ENCODE measurements around the gene MTURN. TPM values are rescaled to one million over a fixed set of nuclear protein-coding genes. Genes with fewer than 3 reads are reported as not detected.

Gene MTURN
- 24.4 and 27.3 TPM in 2 replicates for total RNA-seq

DNA sequence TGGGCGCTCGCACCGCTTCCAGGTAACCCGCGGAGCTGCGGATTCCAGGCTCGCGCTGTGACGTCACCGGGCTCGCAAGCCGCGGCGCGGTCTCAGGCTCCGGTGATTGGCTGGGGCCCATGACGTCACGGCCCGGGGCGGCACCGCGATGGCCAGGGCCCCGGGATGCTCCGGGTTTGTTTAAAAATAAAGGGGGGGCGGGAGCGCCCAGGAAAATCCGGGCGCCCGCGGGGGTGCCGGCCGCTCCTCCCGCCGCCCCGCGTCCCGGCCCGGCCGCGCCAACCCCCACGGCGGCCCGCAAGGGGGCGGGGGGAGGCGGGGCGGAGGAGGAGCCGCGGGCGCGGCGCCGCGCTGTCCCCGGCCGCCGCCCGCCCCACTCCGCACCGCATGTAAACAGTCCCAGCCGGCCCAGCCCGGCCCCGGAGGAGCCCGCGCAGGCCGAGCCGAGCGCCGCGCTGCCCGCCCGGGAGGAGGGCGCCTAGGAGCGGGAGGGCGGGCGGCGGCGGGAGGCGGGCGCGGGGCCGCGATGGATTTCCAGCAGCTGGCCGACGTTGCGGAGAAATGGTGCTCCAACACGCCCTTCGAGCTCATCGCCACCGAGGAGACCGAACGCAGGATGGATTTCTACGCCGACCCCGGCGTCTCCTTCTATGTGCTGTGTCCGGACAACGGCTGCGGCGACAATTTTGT, at the start of gene MTURN:
Gene MTURN (plus strand): TSS at position 376 of the 690 bp plus-strand sequence. CDS start 151 bp downstream, at position 527.

Other genes starting within 250 kb of the MTURN start
- 48.7 and 48.8 TPM in 2 replicates for gene SCRN1, start 145.2 kb upstream of the MTURN start, total RNA-seq
- gene FKBP14, start 108.3 kb upstream of the MTURN start, total RNA-seq = 23.2 and 28.3 TPM in 2 replicates
- gene PLEKHA8, start 106.6 kb upstream of the MTURN start, total RNA-seq = 4.7 and 5.3 TPM in 2 replicates
- 8.2 and 8.7 TPM in 2 replicates for gene ZNRF2, start 149.6 kb downstream of the MTURN start, total RNA-seq